ENCODE data around the gene SORBS2.

The SORBS2 gene

GRCh38 chr4:185645403-185645802 lies 166.6 kb downstream of the SORBS2 start:
- DNase-seq (ENCODE audit: low read depth, low spot score), result no peak

GRCh38 chr4:185644408-185644807 lies 167.6 kb downstream of the SORBS2 start:
- no peak for DNase-seq (ENCODE audit: low read depth, low spot score)

DNA sequence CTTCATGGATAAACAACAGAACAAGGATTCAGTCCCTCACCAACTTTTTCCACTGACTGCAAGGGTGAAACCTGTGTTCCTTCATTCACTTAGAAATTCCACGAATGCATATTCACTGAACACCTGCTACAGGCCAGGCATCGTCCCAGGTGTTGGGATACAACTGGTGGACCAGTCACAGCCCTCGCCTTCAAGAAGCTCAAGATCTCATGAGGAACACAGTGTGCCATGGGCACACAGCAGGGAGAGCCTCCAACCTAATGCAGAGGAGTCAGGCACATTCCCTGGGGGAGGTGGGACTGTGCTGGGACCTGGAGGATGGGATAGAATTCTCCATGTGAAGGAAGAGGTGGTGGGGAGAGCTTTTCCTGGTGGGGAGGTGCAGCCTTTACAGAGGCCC lies 169.1 kb downstream of the SORBS2 start:
- DNase-seq (ENCODE audit: low read depth, low spot score), result no peak

- peak; percentile 70 for DNase-seq (ENCODE audit: low read depth, low spot score)
Measured at GRCh38 chr4:185640811-185641675, 171.0 kb downstream of the SORBS2 start.

GRCh38 chr4:185638548-185639301 lies 173.3 kb downstream of the SORBS2 start:
- DNase-seq (ENCODE audit: low read depth, low spot score), result no peak

DNA sequence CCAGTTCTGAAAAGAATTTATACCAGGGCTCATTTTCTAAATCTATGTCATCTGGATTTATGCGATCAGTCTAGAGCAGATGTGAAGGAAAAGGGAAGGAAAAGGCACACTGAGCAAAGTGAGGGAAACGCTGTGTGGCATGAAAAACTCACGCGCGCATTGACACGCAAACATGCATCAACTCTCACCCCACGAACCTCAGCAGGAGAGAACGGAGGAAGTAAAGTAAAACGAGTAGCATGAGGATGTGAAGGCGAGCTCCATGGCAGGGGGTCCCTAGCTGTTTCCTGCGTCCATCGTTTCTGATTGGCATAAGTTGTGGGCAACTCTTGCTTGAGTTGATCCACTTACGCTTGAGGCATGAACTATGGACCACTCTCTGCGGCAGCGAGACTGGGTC lies 173.9 kb downstream of the SORBS2 start:
- no peak for DNase-seq (ENCODE audit: low read depth, low spot score)

GRCh38 chr4:185637163-185637875 lies 174.7 kb downstream of the SORBS2 start:
- DNase-seq (ENCODE audit: low read depth, low spot score), result no peak

GRCh38 chr4:185634066-185634652 lies 177.8 kb downstream of the SORBS2 start:
- DNase-seq (ENCODE audit: low read depth, low spot score), result no peak

DNA sequence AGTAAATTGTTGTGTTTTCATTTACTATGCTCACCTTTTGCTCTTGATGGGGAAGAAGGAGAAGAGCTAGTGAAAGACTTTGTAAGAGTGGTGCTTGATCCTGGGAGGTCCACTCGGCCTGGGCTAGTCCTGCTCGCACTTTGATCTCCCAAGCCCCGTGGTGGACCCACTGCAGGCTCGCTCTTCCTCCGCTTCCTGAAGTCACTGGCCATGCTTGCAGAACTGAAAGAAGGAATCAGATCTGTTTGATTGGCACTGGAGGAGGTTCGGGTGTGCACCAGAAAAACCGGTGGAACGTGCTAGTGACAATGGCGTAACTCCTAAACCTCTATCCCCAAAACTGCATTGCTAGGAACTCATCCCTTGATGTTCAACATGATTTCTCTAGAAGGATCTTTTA lies 185.2 kb downstream of the SORBS2 start:
- DNase-seq (ENCODE audit: low read depth, low spot score), result no peak

GRCh38 chr4:185625503-185625902 lies 186.5 kb downstream of the SORBS2 start:
- DNase-seq (ENCODE audit: low read depth, low spot score), result no peak

DNA sequence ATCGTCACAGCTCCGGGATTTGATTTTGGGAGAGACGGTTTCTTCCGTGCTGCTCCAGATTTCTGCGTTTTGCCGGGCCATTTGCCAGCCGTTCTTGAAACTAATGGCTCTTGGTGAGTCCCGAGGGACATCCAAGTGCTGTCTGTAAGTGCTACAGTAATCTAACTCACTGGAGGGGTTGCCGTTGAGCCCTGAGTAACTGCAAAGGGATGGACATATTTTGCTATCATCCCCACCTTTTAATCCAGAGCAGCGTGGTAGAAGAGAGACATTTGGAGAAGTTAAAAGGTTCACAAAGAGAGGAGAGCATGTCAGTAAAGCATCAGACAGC lies 187.8 kb downstream of the SORBS2 start:
- DNase-seq (ENCODE audit: low read depth, low spot score), result no peak

GRCh38 chr4:185623444-185624258 lies 188.3 kb downstream of the SORBS2 start:
- no peak for DNase-seq (ENCODE audit: low read depth, low spot score)

GRCh38 chr4:185608185-185608584 lies 203.8 kb downstream of the SORBS2 start:
- DNase-seq (ENCODE audit: low read depth, low spot score), result no peak

GRCh38 chr4:185602397-185602796 lies 209.6 kb downstream of the SORBS2 start:
- DNase-seq (ENCODE audit: low read depth, low spot score), result no peak

DNA sequence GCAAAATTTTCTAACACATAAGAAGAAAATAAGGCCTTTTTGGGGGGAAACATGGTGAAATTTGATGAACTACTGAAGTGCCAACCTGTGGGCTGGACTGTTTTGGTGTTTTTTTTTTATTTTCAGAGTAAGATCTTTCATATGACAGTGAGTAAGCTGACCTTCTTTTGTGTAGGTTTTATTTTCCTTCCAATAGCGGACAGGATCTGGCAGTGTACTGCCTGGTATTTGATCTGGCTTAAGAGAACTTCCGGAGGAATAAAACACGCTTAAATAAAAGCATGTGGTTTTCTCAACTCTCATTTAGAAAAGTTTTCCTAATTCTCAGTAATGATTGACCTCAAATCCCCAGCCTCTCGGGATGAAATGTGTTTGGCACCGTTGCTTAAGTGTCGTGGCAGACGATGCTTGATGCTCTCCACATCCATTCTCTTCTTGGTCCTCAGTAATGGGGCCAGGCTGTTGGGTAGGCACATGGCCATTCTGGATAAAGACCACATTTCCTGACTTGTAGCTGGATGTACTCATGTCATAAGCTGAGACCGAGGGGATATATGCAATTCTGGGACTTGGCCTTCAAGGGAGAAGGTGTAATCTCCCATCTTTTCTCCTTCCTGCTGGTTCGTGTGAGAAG lies 211.1 kb downstream of the SORBS2 start:
- DNase-seq (ENCODE audit: low read depth, low spot score), result no peak

GRCh38 chr4:185599553-185600243 lies 212.3 kb downstream of the SORBS2 start:
- no peak for DNase-seq (ENCODE audit: low read depth, low spot score)

- no peak for DNase-seq (ENCODE audit: low read depth, low spot score)
Measured at GRCh38 chr4:185598846-185599552, 213.0 kb downstream of the SORBS2 start.

DNA sequence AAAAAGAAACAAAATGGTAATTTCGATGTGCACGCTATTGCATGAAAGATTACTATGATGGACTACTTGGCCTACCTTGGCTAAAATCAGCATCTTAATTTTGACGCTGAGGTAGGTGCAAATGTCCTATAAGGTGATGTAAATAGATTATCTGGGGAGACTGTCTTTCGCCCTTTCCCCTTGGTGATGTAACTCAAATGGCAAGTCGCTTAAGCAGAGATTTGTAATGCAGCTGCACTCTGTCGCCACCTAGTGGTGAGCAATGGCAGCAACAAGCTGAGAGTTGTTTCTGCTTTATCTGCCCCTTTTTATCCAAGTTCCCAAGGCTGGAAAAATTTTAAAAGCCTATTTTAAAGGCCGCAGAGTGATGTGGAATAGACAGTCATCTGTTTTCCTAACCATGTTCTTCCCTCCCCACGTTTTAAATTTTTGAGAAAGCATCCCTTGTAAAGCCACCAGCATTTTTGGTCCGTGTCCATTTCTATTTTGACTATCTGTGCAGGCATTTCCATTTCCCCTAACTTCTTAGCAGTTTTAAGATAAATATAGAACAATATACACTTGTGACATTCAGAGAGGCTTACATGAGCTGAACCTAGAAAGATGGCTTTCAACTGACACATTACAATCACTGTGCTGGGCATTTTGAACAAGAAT lies 214.3 kb downstream of the SORBS2 start:
- peak; percentile 88 for DNase-seq (ENCODE audit: low read depth, low spot score)
